A172 (cell line): Measurements from ENCODE around the gene PTPN5. TPM values are rescaled to one million over a fixed set of nuclear protein-coding genes. Genes with fewer than 3 reads are reported as not detected.
A peak's percentile ranks its signal among the peaks of the same experiment; 100 is the strongest.

ENCODE experiments used
- DNase-seq: peaks from one replicate; pipeline ENCODE4 v3.0.0-alpha.2; 2015; ENCODE audit warnings: low spot score
- total RNA-seq: library from RNA; depleted of rRNA; stranded (reverse); fragments of >200 nt; shearing (Covaris generic); gene quantifications from 2 replicates; pipeline ENCODE4 v1.2.3, GENCODE V29; 2014; rRNA removed

The PTPN5 gene
- total RNA-seq, 1 experiment from 2014 or later = not detected

DNA sequence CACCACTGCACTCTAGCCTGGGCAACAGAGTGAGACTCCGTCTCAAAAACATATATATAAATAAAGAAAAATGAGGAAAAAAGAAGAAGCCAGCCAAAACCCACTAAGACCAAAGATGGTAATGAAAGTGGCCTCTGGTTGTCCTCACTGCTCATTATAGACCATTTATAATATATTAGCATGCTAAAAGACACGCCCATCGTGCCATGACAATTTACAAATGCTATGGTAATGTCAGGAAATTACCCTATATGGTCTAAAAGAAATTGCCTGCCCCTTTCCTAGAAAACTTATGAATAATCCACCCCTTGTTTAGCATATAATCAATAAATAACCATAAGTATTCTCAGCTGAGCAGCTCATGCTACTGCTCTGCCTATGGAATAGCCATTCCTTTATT lies 109.1 kb downstream of the PTPN5 start:
- DNase-seq = no peak

DNA sequence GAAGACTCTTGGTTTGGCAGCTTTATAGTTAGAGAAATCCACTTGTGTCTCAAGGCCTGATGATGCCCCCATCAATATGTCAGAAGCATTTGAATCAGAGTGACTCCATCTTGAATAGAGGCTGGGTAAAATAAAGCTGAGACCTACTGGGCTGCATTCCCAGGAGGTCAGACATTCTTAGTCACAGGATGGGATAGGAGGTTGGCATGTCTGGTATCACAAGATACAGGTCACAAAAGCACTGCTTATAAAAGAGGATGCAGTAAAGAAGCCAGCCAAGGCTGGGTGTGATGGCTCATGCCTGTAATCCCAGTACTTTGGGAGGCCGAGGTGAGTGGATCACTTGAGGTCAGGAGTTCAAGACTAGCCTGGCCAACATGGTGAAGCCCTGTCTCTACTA lies 109.6 kb downstream of the PTPN5 start:
- DNase-seq = peak; percentile 71

Other genes starting within 250 kb of the PTPN5 start
- gene UEVLD, start 203.1 kb downstream of the PTPN5 start, total RNA-seq = 52.6 and 61.7 TPM in 2 replicates
- gene MISFA, start 192.0 kb downstream of the PTPN5 start, total RNA-seq = 8.2 and 9.0 TPM in 2 replicates
- gene SPTY2D1, start 157.5 kb downstream of the PTPN5 start, total RNA-seq = 21.0 and 26.3 TPM in 2 replicates
- gene TMEM86A, start 93.0 kb downstream of the PTPN5 start, total RNA-seq = 1.7 and 2.8 TPM in 2 replicates
- not detected in 2 replicates for gene IGSF22, start 65.6 kb downstream of the PTPN5 start, total RNA-seq
- gene MRGPRX1, start 147.6 kb upstream of the PTPN5 start, total RNA-seq = not detected in 2 replicates